Activated T-cell treated with anti-CD3 and anti-CD28 coated beads, Interleukin-2, amount 50 U/mL, for 4 hours (primary cell): Measurements from ENCODE around the gene DOK5. TPM values are rescaled to one million over a fixed set of nuclear protein-coding genes. Genes with fewer than 3 reads are reported as not detected.

Experiments used
- ATAC-seq, 2 donors: fragments of 200-7000 bp; cut with Tn5 transposase; one replicate each; pipeline ENCODE4 v1.10.0; 2021
- DNase-seq: peaks from one replicate; pipeline ENCODE4 v3.0.0-alpha.2; 2020
- H3K27me3 Mint-ChIP-seq: one replicate; pipeline ENCODE4 v1.8.0; 2021; ENCODE audit warnings: low read depth, mixed read lengths
- H3K36me3 Mint-ChIP-seq: one replicate; pipeline ENCODE4 v1.8.0; 2022; ENCODE audit warnings: mixed read lengths; ENCODE audit not compliant: insufficient read depth
- H3K4me1 Mint-ChIP-seq: one replicate; pipeline ENCODE4 v1.8.0; 2021; ENCODE audit warnings: low read depth, mixed read lengths
- H3K4me3 Mint-ChIP-seq: one replicate; pipeline ENCODE4 v1.8.0; 2021; ENCODE audit warnings: mild to moderate bottlenecking, moderate library complexity, mixed read lengths
- H3K9me3 Mint-ChIP-seq: one replicate; pipeline ENCODE4 v1.8.0; 2021; ENCODE audit warnings: mixed read lengths
- total RNA-seq, 3 donors: library from RNA; stranded (reverse); gene quantifications; one replicate each; pipeline ENCODE4 v1.2.1, GENCODE V29; 2021

DOK5 gene
- total RNA-seq, 3 donors from 2014 or later = 0.79 to 1.6 (median 1.3) TPM

DNA sequence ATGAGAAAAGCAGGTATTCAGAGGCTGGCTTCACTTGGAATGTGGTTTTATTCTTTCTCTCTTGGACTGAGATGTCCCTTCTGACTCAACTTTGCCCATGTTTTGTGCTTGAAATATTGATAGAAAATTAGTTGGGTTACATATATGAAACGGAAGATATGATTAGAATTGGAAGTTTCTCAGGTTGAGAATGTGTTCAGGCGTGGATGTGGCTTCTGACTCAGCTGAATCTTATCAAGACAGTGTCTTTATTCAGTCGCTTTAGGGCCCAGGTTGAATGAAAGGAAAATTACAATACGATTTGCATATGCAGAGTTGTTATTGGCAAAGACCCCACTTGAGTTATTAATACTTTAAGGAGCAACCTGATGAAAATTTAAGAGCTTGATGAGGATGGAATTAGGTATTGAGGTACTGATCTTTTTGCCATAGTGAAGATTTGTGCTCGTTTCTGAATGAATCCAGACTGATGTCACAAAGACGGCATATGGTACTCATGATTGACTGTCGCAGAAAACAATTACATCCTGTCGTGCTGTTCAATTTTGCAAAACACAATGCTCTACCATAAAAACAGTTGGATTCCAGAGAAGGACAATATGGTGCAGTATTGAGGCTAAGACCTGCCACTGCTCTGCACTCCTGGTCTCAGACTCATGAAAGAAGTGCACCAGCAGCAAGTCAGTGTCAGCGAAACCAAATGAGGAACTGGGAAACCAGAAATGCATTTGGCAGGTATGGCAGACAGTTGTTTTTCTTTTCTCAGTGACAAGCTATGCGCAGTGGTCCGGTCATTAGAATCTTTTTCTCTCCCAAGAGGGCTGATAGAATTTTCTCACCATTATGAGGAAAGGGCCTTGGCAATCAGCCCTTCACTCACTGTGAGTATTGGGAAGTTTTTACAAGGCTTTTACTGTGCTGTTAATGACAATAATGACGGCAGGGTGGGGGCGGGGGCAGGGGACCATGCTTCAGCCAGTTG lies 158.3 kb downstream of the DOK5 start:
- no peak for ATAC-seq
- DNase-seq = no peak
- Mint-ChIP-seq H3K4me3 (no peak overlapping the region), H3K27me3 (peaks cover 13% of the 10 kb centered on the region), H3K4me1 (no peaks in the 10 kb centered on the region), H3K9me3 (no peaks in the 10 kb centered on the region), H3K36me3 (no peaks in the 10 kb centered on the region)

GRCh38 chr20:54636575-54636974 lies 161.2 kb downstream of the DOK5 start:
- DNase-seq = no peak
- Mint-ChIP-seq H3K4me3 (no peak overlapping the region), H3K9me3 (no peaks in the 10 kb centered on the region), H3K4me1 (no peaks in the 10 kb centered on the region), H3K36me3 (no peaks in the 10 kb centered on the region), H3K27me3 (peaks cover 8% of the 10 kb centered on the region)
- ATAC-seq = no peak

DNA sequence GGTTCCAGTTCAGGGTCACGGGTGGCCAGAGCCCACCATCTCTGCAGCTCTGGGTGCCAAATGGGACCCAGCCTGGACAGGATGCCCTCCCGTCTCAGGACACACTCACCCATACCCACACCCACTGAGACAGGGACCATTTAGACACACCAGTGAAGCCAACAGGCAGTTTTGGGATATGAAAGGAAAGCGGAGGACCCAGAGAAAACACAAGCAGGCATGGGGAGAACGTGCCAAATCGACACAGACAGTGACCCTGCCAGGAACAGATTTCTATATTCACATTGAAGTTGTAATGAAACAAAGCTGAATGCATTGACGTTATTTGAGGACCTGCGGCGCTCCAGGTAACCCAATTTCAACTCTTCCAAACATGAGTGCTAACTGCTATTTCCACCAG lies 164.5 kb downstream of the DOK5 start:
- DNase-seq (no peak), ATAC-seq (no peak)
- Mint-ChIP-seq H3K9me3 (no peaks in the 10 kb centered on the region), H3K27me3 (peaks cover 4% of the 10 kb centered on the region), H3K4me1 (no peaks in the 10 kb centered on the region), H3K4me3 (no peak overlapping the region), H3K36me3 (no peaks in the 10 kb centered on the region)

GRCh38 chr20:54640800-54641199 lies 165.4 kb downstream of the DOK5 start:
- Mint-ChIP-seq H3K4me3 (no peak overlapping the region), H3K9me3 (no peaks in the 10 kb centered on the region), H3K36me3 (no peaks in the 10 kb centered on the region), H3K27me3 (peaks cover 4% of the 10 kb centered on the region), H3K4me1 (no peaks in the 10 kb centered on the region)
- no peak for DNase-seq
- ATAC-seq = no peak

DNA sequence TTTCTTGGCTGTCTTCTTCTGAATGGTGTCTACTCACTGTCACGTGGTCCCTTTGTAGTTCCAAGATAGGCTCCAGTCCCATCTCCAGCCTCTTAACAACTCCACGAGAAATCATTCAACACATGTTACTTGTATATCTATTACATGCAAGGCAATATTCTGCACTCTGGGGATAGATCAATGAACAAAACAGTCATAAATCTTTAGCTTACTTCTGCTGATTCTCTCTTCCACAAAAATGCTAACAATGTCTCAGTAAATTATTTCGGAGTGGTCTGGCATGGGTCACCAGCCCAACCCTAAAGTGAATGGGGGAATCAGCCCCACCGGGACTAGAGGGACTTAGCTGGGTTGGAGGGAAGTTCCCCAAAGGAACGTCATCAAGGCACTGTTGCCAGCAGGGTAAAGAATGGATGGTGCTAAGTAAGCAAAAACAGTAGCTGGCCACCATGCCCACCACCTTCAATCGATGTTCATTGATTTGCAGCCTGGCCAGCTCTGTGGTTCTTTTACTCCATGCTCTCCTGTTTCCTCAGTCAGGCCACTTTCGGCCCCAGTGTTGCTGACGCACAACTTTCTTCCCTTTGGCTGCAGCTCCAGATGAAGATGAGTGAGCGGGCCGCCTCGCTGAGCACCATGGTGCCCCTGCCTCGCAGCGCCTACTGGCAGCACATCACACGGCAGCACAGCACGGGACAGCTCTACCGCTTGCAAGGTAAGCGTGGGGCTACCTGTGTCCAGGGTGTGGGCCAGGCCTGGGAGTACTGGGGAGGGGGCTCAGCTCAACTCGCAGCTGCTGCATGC lies 167.7 kb downstream of the DOK5 start:
- H3K36me3 Mint-ChIP-seq = no peaks in the 10 kb centered on the region
- no peaks in the 10 kb centered on the region for H3K4me1 Mint-ChIP-seq
- ATAC-seq (no peak), DNase-seq (no peak)
- peaks cover 2% of the 10 kb centered on the region for H3K27me3 Mint-ChIP-seq
- no peaks in the 10 kb centered on the region for H3K9me3 Mint-ChIP-seq
- no peak overlapping the region for H3K4me3 Mint-ChIP-seq

DNA sequence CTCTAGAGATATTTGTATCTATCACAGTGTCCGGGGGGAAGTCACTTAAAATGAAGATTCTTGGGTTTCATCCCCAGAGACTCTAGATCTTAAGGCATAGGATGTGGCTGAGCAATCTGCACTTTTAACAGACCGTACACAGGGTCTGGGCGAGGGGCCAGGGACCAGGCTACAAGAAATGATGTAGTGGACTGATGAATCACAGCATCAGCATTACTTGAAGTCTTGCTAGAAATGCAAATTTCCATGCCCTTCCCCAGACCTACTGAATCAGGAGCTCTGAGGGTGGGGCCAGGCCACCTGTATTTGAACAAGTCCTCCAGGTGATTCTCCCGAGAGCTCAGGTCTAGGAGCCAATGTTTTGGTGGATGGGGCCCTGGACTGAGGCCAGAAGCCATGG lies 168.4 kb downstream of the DOK5 start:
- no peak for ATAC-seq
- Mint-ChIP-seq H3K36me3 (no peaks in the 10 kb centered on the region), H3K27me3 (peaks cover 2% of the 10 kb centered on the region), H3K4me3 (no peak overlapping the region), H3K9me3 (no peaks in the 10 kb centered on the region), H3K4me1 (no peaks in the 10 kb centered on the region)
- no peak for DNase-seq

GRCh38 chr20:54645445-54646155 lies 170.2 kb downstream of the DOK5 start:
- H3K27me3 Mint-ChIP-seq = peaks cover 2% of the 10 kb centered on the region
- H3K9me3 Mint-ChIP-seq = no peaks in the 10 kb centered on the region
- ATAC-seq = no peak
- no peaks in the 10 kb centered on the region for H3K4me1 Mint-ChIP-seq
- H3K36me3 Mint-ChIP-seq = no peaks in the 10 kb centered on the region
- DNase-seq = no peak
- H3K4me3 Mint-ChIP-seq = no peak overlapping the region

GRCh38 chr20:54646156-54646517 lies 170.7 kb downstream of the DOK5 start:
- ATAC-seq (no peak), DNase-seq (no peak)
- H3K4me3 Mint-ChIP-seq = no peak overlapping the region
- peaks cover 2% of the 10 kb centered on the region for H3K27me3 Mint-ChIP-seq
- H3K9me3 Mint-ChIP-seq = no peaks in the 10 kb centered on the region
- H3K4me1 Mint-ChIP-seq = no peaks in the 10 kb centered on the region
- H3K36me3 Mint-ChIP-seq = no peaks in the 10 kb centered on the region

DNA sequence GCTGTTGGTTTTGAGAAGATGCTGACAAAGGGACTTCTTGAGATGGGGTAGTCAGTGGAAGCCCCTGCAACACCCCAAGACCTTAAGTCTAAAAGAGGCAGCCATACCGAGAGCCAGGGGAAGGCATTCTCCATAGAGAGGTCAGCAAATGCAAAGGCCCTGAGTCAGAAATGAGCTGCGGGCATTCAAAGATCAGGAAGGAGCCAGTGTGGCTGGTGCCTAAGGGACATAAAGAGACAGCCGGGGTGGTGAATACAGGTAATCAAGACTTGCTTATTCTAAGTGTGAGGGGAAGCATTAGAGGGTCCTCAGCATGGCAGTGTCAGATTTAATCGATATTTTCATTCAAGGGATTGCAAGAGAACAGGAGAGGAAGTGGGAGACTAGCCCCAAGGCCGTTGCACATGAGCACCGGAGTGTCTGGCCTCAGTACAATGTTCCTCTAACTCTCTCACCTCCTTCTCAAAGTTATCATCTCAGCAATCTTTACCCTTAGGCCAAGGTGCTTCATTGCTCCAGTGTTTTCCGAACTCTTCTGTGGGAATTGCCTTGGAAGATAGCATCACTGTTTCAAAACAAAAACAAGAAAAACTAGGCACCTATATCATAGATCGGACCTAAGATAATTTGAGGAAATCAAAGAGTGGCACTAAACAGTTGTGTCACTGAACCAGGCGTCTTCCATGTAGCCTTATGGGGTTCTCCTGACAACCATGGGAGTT lies 173.2 kb downstream of the DOK5 start:
- ATAC-seq = no peak
- H3K36me3 Mint-ChIP-seq = no peaks in the 10 kb centered on the region
- H3K4me3 Mint-ChIP-seq = no peak overlapping the region
- H3K9me3 Mint-ChIP-seq = no peaks in the 10 kb centered on the region
- DNase-seq = no peak
- no peaks in the 10 kb centered on the region for H3K4me1 Mint-ChIP-seq
- no peaks in the 10 kb centered on the region for H3K27me3 Mint-ChIP-seq

DNA sequence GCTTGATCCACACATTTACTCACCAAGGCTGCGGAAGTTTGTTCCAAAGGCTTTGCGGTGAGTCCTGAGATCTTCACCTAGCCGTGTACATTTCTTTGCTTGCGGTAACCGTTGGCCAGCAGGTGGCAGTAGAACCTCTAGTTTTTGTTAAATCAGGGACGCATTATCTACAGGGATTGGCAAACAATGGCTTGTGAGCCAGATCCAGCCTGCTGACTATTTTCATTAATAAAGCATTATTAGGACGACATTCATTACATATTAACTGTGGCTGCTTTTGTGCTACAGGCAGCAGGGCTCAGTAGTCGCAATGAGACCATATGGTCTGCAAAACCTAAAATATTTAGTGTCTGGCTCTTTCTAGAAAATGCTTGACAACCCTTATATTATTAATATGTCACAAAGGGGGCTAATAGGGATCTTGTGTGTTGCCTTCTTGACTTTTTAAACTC lies 174.1 kb downstream of the DOK5 start:
- no peaks in the 10 kb centered on the region for H3K27me3 Mint-ChIP-seq
- ATAC-seq = peak in 1 of 2 donors; percentile 50
- H3K9me3 Mint-ChIP-seq = no peaks in the 10 kb centered on the region
- peak; percentile 42 for DNase-seq
- H3K4me1 Mint-ChIP-seq = no peaks in the 10 kb centered on the region
- no peaks in the 10 kb centered on the region for H3K36me3 Mint-ChIP-seq
- no peak overlapping the region for H3K4me3 Mint-ChIP-seq

DNA sequence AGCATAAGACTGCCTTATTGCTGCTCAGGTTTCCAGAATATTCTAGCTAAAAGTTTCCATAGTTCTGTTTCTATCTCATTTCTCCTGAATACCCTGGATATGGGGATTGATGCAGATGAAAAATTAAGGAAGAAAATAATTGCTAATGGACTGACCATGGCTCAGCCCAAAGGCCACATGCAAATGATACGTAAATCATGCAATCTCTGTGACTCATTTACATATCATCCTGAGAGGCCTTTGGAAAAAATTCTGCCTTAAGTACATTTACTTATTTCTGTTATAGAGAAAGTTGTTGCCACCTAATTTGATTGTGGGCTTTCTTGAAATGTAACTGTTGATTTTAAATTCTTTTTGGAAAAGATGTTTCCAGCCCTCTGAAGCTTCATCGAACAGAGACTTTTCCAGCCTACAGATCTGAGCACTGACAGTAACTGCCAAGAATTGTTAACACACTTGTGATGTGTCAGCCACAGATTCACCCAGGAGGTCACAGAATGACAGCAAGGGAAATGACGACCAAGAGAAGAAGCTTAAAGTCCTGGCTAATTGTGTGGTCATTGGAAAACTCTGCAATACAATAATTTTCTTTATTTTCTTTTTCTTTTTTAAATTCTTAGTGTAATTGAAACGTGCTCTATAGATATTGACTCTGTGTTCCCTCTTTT lies 174.8 kb downstream of the DOK5 start:
- no peaks in the 10 kb centered on the region for H3K4me1 Mint-ChIP-seq
- no peak for ATAC-seq
- no peaks in the 10 kb centered on the region for H3K9me3 Mint-ChIP-seq
- no peak for DNase-seq
- H3K36me3 Mint-ChIP-seq = no peaks in the 10 kb centered on the region
- no peaks in the 10 kb centered on the region for H3K27me3 Mint-ChIP-seq
- H3K4me3 Mint-ChIP-seq = no peak overlapping the region

GRCh38 chr20:54651252-54651651 lies 175.9 kb downstream of the DOK5 start:
- H3K4me3 Mint-ChIP-seq = no peak overlapping the region

DNA sequence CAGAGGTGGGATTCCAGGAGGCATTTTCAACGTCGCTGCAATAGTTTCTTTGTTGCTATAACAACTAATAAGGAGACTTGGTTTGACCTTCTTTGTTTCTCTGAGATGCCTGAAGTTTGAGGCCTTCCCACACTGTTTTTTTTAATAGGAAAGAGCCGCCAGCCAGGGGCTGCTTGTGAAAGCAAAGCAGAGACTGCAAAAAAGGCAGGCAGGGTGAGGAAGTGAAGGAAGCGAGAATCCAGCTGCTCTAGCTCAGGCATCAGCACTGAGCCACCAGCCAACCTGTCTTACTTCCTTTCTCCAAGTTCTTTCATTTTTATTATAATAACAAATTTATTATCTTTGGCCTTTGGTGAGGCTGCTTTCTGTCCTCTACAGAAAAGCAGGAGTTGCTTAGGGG lies 179.1 kb downstream of the DOK5 start:
- Mint-ChIP-seq H3K36me3 (no peaks in the 10 kb centered on the region), H3K9me3 (no peaks in the 10 kb centered on the region), H3K4me1 (no peaks in the 10 kb centered on the region), H3K27me3 (peaks cover 7% of the 10 kb centered on the region), H3K4me3 (no peak overlapping the region)
- ATAC-seq (no peak), DNase-seq (no peak)

More at GRCh38 chr20:54651252-54651651, 175.9 kb downstream of the DOK5 start:
- Mint-ChIP-seq H3K36me3 (no peaks in the 10 kb centered on the region), H3K27me3 (peaks cover 2% of the 10 kb centered on the region), H3K4me1 (no peaks in the 10 kb centered on the region), H3K9me3 (no peaks in the 10 kb centered on the region)
- ATAC-seq (no peak), DNase-seq (no peak)
